ENCODE measurements around the gene CUX1. TPM values are rescaled to one million over a fixed set of nuclear protein-coding genes. Genes with fewer than 3 reads are reported as not detected.

CUX1 gene
- total RNA-seq, 4 donors from 2014 or later = 42.8 to 59.0 (median 47.4) TPM

GRCh38 chr7:102280521-102280920 is 463.1 kb downstream of the CUX1 start:
- TF ChIP-seq CTCF (IDR thresholded peaks at IDR 0.05; ENCODE audit: low read depth) = no peak

- no peak for TF ChIP-seq CTCF (IDR thresholded peaks at IDR 0.05; ENCODE audit: low read depth)
These were observed 464.4 kb downstream of the CUX1 start for GRCh38 chr7:102281785-102282184.

- no peak for TF ChIP-seq CTCF (IDR thresholded peaks at IDR 0.05; ENCODE audit: low read depth)
These were observed 465.3 kb downstream of the CUX1 start for GRCh38 chr7:102282465-102283362.

- TF ChIP-seq CTCF (IDR thresholded peaks at IDR 0.05; ENCODE audit: low read depth) = no peak
These were observed 466.2 kb downstream of the CUX1 start for GRCh38 chr7:102283477-102284189.

- no peak for TF ChIP-seq CTCF (IDR thresholded peaks at IDR 0.05; ENCODE audit: low read depth)
These were observed 467.0 kb downstream of the CUX1 start for GRCh38 chr7:102284399-102284798.

- no peak for TF ChIP-seq CTCF (IDR thresholded peaks at IDR 0.05; ENCODE audit: low read depth)
These were observed 467.6 kb downstream of the CUX1 start for GRCh38 chr7:102284891-102285539.

All from subcutaneous adipose tissue (tissue), 4 donors.